PC-9 (cell line): ENCODE measurements around the gene GALNT10. TPM values are rescaled to one million over a fixed set of nuclear protein-coding genes. Genes with fewer than 3 reads are reported as not detected.

ENCODE experiments used
- BruUV-seq: library from RNA; stranded (reverse); fragments of 400-500 nt; replicated peaks from 2 replicates; lab custom pipeline; 2021; lab: Mats Ljungman, UMichigan
- CTCF ChIA-PET: fragments of 300-600 bp; sonication (Branson Sonifier 250); formaldehyde crosslinking; loops from one replicate; lab custom pipeline; 2022; ENCODE audit warnings: antibody characterized with exemption; lab: Charles Lee
- POLR2A ChIA-PET: fragments of 300-600 bp; sonication (Branson Sonifier 250); formaldehyde crosslinking; loops from one replicate; lab custom pipeline; 2022; ENCODE audit warnings: antibody characterized with exemption; ENCODE audit not compliant: unreplicated experiment; lab: Charles Lee
- DNase-seq, 2 experiments: peaks; one replicate each; pipeline versions ENCODE4 v3.0.0 to v3.0.0-alpha.2; 2015 to 2022; ENCODE audit warnings: mixed read lengths in 1 of 2
- H2AFZ ChIP-seq: fragments of 200-600 bp; sonication (generic); 2 replicates; pipeline ENCODE4 v1.8.1; 2017; ENCODE audit warnings: antibody characterized with exemption
- H3F3A ChIP-seq: fragments of 200-600 bp; sonication (generic); 2 replicates; pipeline ENCODE4 v1.8.1; 2017; ENCODE audit warnings: antibody characterized with exemption, mild to moderate bottlenecking, low read depth; ENCODE audit not compliant: insufficient read depth
- H3K27ac ChIP-seq: fragments of 200-600 bp; sonication (generic); 2 replicates; pipeline ENCODE4 v1.6.1; 2016; ENCODE audit warnings: mixed run types
- H3K27me3 ChIP-seq: fragments of 200-600 bp; sonication (generic); 2 replicates; pipeline ENCODE4 v1.6.1; 2016; ENCODE audit warnings: low read depth, mixed run types; ENCODE audit not compliant: insufficient read depth
- H3K36me3 ChIP-seq: fragments of 200-600 bp; sonication (generic); 2 replicates; pipeline ENCODE4 v1.6.1; 2016; ENCODE audit warnings: low read depth, mixed run types
- H3K4me1 ChIP-seq: fragments of 200-600 bp; sonication (generic); replicated peaks from 2 replicates; pipeline ENCODE4 v1.6.1; 2016; ENCODE audit warnings: mixed run types; ENCODE audit not compliant: insufficient read depth
- H3K4me2 ChIP-seq: fragments of 200-600 bp; sonication (generic); 2 replicates; pipeline ENCODE4 v1.6.1; 2017; ENCODE audit warnings: mixed run types
- H3K4me3 ChIP-seq: fragments of 200-600 bp; sonication (generic); 2 replicates; pipeline ENCODE4 v1.6.1; 2016; ENCODE audit warnings: mixed run types
- H3K79me2 ChIP-seq: fragments of 200-600 bp; sonication (generic); 2 replicates; pipeline ENCODE4 v1.6.1; 2017; ENCODE audit warnings: low read depth, mixed run types
- H3K9me2 ChIP-seq: fragments of 200-600 bp; sonication (generic); 2 replicates; pipeline ENCODE4 v1.8.1; 2017; ENCODE audit warnings: mild to moderate bottlenecking; ENCODE audit not compliant: insufficient read depth
- H3K9me3 ChIP-seq: fragments of 200-600 bp; sonication (generic); 2 replicates; pipeline ENCODE4 v1.8.1; 2016; ENCODE audit warnings: low read depth; ENCODE audit not compliant: insufficient read depth
- H4K20me1 ChIP-seq: fragments of 200-600 bp; sonication (generic); 2 replicates; pipeline ENCODE4 v1.8.1; 2017; ENCODE audit not compliant: insufficient read depth
- EZH2 ChIP-seq: fragments of 200-600 bp; sonication (generic); IDR thresholded peaks from 2 replicates; pipeline ENCODE4 v1.8.0; 2017; ENCODE audit warnings: antibody characterized with exemption, low read depth
- intact Hi-C: fragments of 100-400 bp; cut with micrococcal nuclease; formaldehyde crosslinking; loops from one replicate; pipeline ENCODE4 v1.10.0; 2022; ENCODE audit not compliant: unreplicated experiment
- total RNA-seq: library from RNA; stranded (reverse); gene quantifications from 2 replicates; pipeline ENCODE4 v1.2.3, GENCODE V29; 2021
- TF ChIP-seq, protein P1 (sequence below): fragments of 200-600 bp; sonication (generic); conservative IDR thresholded peaks from 2 replicates; pipeline ENCODE4 v1.6.1; 2017; ENCODE audit warnings: mixed run types, antibody characterized with exemption, mild to moderate bottlenecking, moderate library complexity

GALNT10 gene
- total RNA-seq, 1 experiment from 2014 or later = 101 TPM

DNA sequence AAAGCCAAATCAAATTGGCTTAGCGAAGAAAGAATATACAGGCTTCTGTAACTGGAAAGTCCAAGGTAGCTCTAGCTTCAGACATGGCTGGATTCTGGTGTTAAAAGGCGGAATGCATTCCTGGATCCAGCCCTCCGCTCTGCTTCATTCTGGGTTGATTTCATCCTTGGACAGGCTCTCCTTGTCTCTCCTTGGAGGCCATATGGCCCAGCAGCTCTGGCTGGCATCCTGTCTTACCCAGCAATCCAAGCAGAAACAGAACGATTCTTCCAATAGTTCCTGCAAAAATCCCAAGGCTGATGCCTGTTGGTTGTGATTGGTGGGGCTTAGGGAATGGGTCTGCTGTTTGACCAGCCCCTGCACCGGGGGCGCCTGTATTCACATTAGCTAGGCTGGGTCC, 218.3 kb downstream of the GALNT10 start:
- Histone ChIP-seq H3K79me2 (no peaks in the 10 kb centered on the region), H3K36me3 (0 out of 2 replicates have a peak, but pooled peaks cover 7% of the 10 kb centered on the region), H3K9me3 (no peaks in the 10 kb centered on the region), H3K27me3 (no peaks in the 10 kb centered on the region), H2AFZ (no peak overlapping the region), H3K27ac (no peak overlapping the region), H3K4me2 (no peak overlapping the region), H3F3A (no peaks in the 10 kb centered on the region), H3K9me2 (no peaks in the 10 kb centered on the region), H4K20me1 (no peaks in the 10 kb centered on the region), H3K4me1 (no peaks in the 10 kb centered on the region), H3K4me3 (no peak overlapping the region)
- intact Hi-C loops = no loop called here
- POLR2A ChIA-PET = no interaction called here
- no peak for DNase-seq
- TF ChIP-seq, protein P1, sequence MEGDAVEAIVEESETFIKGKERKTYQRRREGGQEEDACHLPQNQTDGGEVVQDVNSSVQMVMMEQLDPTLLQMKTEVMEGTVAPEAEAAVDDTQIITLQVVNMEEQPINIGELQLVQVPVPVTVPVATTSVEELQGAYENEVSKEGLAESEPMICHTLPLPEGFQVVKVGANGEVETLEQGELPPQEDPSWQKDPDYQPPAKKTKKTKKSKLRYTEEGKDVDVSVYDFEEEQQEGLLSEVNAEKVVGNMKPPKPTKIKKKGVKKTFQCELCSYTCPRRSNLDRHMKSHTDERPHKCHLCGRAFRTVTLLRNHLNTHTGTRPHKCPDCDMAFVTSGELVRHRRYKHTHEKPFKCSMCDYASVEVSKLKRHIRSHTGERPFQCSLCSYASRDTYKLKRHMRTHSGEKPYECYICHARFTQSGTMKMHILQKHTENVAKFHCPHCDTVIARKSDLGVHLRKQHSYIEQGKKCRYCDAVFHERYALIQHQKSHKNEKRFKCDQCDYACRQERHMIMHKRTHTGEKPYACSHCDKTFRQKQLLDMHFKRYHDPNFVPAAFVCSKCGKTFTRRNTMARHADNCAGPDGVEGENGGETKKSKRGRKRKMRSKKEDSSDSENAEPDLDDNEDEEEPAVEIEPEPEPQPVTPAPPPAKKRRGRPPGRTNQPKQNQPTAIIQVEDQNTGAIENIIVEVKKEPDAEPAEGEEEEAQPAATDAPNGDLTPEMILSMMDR = no peak
- TF ChIP-seq EZH2 = no peak
- no TSS peak for BruUV-seq
- CTCF ChIA-PET = no interaction called here

GRCh38 chr5:154409230-154409840, 218.8 kb downstream of the GALNT10 start:
- Histone ChIP-seq H4K20me1 (no peaks in the 10 kb centered on the region), H3K4me2 (no peak overlapping the region), H3K9me2 (no peaks in the 10 kb centered on the region), H3K27me3 (no peaks in the 10 kb centered on the region), H2AFZ (no peak overlapping the region), H3K4me3 (no peak overlapping the region), H3K27ac (no peak overlapping the region), H3K4me1 (no peaks in the 10 kb centered on the region), H3K36me3 (peaks cover 10% of the 10 kb centered on the region; the same call in 1 of the 2 replicates), H3K79me2 (no peaks in the 10 kb centered on the region), H3K9me3 (no peaks in the 10 kb centered on the region), H3F3A (no peaks in the 10 kb centered on the region)
- DNase-seq = no peak
- intact Hi-C loops = no loop called here
- BruUV-seq = no TSS peak
- TF ChIP-seq, protein P1 = no peak
- no peak for TF ChIP-seq EZH2
- POLR2A ChIA-PET = no interaction called here
- CTCF ChIA-PET = no interaction called here

DNA sequence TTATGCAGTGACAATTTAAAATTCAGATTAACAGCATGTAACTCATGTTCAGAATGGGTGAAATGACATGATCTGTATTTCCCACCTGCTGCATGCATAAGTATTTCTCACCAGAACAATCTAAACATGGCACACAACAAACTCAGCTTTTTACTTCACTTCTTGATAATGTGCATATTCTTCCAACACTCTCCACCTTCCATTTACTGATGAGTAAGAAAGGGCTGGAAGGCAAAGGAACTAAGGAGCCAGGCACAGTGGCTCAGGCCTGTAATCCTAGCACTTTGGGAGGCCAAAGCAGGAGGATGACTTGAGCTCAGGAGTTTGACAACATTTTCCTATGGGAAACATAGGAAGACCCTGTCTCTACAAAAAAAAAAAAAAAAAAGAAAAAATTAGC, 219.5 kb downstream of the GALNT10 start:
- no peaks in the 10 kb centered on the region for H3F3A ChIP-seq
- TF ChIP-seq, protein P1 = no peak
- no peak for TF ChIP-seq EZH2
- ChIA-PET CTCF (no interaction called here), POLR2A (no interaction called here)
- no peak for DNase-seq
- no peaks in the 10 kb centered on the region for H3K9me2 ChIP-seq
- no peak overlapping the region for H3K4me2 ChIP-seq
- H3K79me2 ChIP-seq = no peaks in the 10 kb centered on the region
- no peak overlapping the region for H3K27ac ChIP-seq
- no peaks in the 10 kb centered on the region for H3K9me3 ChIP-seq
- no TSS peak for BruUV-seq
- H3K4me3 ChIP-seq = no peak overlapping the region
- no peaks in the 10 kb centered on the region for H3K4me1 ChIP-seq
- H2AFZ ChIP-seq = no peak overlapping the region
- no peaks in the 10 kb centered on the region for H4K20me1 ChIP-seq
- H3K27me3 ChIP-seq = no peaks in the 10 kb centered on the region
- intact Hi-C loops = no loop called here
- peaks cover 13% of the 10 kb centered on the region; the same call in 1 of the 2 replicates for H3K36me3 ChIP-seq
